ENCODE data around the gene MARVELD3. TPM values are rescaled to one million over a fixed set of nuclear protein-coding genes. Genes with fewer than 3 reads are reported as not detected.
A peak's percentile ranks its signal among the peaks of the same experiment; 100 is the strongest.

The MARVELD3 gene
- total and polyA plus RNA-seq, 8 donors = 9.7 to 16.0 (median 12.8) TPM

DNA sequence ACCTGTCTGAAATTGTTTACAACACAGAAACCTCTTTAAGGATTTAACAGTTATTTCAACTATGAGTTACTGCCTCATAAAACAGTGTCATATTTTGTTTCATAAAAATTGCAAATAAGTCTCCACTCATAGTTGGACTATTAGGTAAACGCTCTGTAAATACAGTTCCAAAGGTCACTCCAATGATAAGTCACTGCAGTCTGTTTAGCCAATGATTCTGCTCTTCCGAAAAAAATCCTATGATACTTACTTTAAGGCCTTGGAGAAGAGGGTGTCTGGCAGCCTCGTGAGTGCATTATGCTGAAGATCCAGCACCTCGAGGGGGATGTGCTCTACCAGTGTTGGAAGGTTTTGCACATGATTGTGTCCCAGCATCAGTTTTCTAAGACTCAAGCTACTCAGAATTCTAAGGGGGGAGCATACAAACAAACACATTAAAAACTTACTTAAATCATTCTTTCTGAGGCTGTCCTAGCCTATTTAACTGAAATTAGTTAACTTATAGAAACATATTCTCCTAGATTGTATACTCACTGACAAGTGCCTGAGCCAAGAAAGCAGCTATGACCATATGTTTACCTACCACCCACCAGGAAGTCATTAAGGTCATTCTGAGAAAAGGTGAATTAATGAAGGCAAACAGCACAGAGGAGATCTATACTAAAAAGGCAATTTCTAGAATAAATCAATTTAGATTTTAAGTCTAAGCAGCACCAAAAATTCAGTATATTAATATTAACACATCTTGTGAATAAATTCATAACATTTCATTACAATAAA is 41.1 kb downstream of the MARVELD3 start:
- FAIRE-seq = no peak
- intact Hi-C loops (cut with DNase I) = no loop called here
- Histone ChIP-seq H3K27me3 (no peaks in the 10 kb centered on the region), H3K4me1 (peaks cover 0 to 12% (median 4%) of the 10 kb centered on the region in 3 donors), H3K4me3 (no peak overlapping the region), H3K9me3 (no peaks in the 10 kb centered on the region), H3K27ac (peak overlapping the region in 2 of 4 donors; percentile 55), H3K36me3 (peaks cover 0 to 12% (median 0%) of the 10 kb centered on the region in 3 donors)
- ATAC-seq = peak; percentile 74 to 96 (median 92)
- TF ChIP-seq, protein P1, sequence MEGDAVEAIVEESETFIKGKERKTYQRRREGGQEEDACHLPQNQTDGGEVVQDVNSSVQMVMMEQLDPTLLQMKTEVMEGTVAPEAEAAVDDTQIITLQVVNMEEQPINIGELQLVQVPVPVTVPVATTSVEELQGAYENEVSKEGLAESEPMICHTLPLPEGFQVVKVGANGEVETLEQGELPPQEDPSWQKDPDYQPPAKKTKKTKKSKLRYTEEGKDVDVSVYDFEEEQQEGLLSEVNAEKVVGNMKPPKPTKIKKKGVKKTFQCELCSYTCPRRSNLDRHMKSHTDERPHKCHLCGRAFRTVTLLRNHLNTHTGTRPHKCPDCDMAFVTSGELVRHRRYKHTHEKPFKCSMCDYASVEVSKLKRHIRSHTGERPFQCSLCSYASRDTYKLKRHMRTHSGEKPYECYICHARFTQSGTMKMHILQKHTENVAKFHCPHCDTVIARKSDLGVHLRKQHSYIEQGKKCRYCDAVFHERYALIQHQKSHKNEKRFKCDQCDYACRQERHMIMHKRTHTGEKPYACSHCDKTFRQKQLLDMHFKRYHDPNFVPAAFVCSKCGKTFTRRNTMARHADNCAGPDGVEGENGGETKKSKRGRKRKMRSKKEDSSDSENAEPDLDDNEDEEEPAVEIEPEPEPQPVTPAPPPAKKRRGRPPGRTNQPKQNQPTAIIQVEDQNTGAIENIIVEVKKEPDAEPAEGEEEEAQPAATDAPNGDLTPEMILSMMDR (IDR thresholded peaks at IDR 0.05) = no peak
- no peak for DNase-seq
- WGBS, 2 donors = 15 to 20% methylated on average over 4 of the region's 4 CpGs

DNA sequence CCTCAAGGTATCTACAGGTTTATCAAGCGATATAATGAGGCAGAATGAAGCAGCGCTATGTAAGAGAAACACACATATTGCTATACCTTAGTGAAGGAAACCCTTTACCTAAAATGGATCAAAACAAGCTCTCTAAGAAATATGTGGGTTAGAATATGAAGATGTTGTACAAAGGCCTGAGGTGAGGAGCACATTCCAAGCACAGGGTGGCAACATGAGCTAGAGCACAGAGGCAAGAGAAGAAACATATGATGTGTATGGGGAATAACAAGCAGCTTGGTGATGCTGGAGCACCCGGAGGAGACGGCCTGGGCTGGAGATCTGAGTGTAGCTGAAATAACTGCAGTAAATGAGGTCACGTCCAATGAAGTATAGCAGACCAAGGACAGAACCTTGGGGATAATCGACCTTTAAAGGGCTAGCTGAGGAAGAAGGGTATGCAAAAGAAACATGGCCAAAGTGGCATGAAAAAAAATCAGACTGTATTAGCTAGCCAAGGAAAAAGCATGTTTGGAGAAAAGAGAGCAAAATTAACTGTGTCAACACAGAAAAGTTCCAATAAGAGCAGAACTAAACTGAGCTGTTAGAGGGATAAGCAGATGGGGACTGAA is 44.0 kb downstream of the MARVELD3 start:
- peaks cover 0 to 12% (median 4%) of the 10 kb centered on the region in 3 donors for H3K4me1 ChIP-seq
- FAIRE-seq = no peak
- H3K27ac ChIP-seq = no peak overlapping the region
- peaks cover 0 to 8% (median 0%) of the 10 kb centered on the region in 3 donors for H3K36me3 ChIP-seq
- ATAC-seq = no peak
- H3K9me3 ChIP-seq = no peaks in the 10 kb centered on the region
- DNase-seq = no peak
- TF ChIP-seq, protein P1 (IDR thresholded peaks at IDR 0.05) = no peak
- WGBS, 2 donors = 81 to 82% methylated on average over 6 of the region's 6 CpGs
- H3K27me3 ChIP-seq = no peaks in the 10 kb centered on the region
- intact Hi-C loops (cut with DNase I) = no loop called here
- H3K4me3 ChIP-seq = no peak overlapping the region

DNA sequence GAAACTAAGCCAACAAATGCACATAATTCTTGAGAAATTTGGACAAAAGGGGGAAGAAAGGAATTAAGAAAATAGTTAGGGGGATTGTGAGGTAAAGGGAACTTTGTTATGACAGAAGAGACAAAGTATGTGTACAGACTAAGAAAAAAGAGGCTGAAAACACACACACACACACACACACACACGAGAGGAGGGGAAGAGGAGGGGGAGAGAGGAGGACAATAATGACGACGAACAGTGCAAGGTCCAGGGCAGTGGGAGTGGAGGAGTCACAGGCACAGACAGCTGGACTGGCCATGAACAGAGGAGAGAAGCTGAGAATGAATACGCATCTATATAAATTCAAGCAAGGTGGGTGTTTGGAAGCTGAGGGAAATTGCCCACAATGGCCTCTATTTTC is 44.6 kb downstream of the MARVELD3 start:
- intact Hi-C loops (cut with DNase I) = no loop called here
- DNase-seq = no peak
- no peaks in the 10 kb centered on the region for H3K9me3 ChIP-seq
- H3K27ac ChIP-seq = no peak overlapping the region
- peaks cover 0 to 12% (median 4%) of the 10 kb centered on the region in 3 donors for H3K4me1 ChIP-seq
- no peak overlapping the region for H3K4me3 ChIP-seq
- 50 to 60% methylated on average over 4 of the region's 4 CpGs for WGBS, 2 donors
- no peak for ATAC-seq
- peaks cover 0 to 8% (median 0%) of the 10 kb centered on the region in 3 donors for H3K36me3 ChIP-seq
- TF ChIP-seq, protein P1 (IDR thresholded peaks at IDR 0.05) = no peak
- FAIRE-seq = no peak
- no peaks in the 10 kb centered on the region for H3K27me3 ChIP-seq

DNA sequence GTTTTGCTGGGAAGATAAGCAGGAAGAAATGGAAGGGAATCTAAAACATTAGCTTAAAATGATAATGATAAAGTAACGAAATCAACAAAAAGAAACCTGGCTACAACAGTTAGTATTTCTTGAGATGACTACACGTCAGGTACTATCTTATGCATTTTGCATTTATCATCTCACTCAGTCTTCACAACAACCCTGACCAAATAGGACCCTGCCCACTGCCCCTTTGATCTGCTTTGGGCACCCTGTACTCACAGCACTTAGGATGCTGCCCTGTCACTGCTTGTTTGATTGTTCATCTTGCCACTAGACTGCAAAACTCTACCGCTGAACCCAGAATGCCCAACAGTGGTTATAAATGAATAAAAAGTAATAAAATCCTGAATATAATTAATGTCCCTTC is 45.2 kb downstream of the MARVELD3 start:
- 92 to 94% methylated on average over 3 of the region's 3 CpGs for WGBS, 2 donors
- intact Hi-C loops (cut with DNase I) = no loop called here
- ATAC-seq (no peak), FAIRE-seq (no peak), DNase-seq (no peak)
- H3K27me3 ChIP-seq = no peaks in the 10 kb centered on the region
- H3K4me1 ChIP-seq = peaks cover 0 to 12% (median 4%) of the 10 kb centered on the region in 3 donors
- H3K4me3 ChIP-seq = no peak overlapping the region
- H3K27ac ChIP-seq = no peak overlapping the region
- peaks cover 0 to 8% (median 0%) of the 10 kb centered on the region in 3 donors for H3K36me3 ChIP-seq
- no peaks in the 10 kb centered on the region for H3K9me3 ChIP-seq
- TF ChIP-seq, protein P1 (IDR thresholded peaks at IDR 0.05) = no peak

DNA sequence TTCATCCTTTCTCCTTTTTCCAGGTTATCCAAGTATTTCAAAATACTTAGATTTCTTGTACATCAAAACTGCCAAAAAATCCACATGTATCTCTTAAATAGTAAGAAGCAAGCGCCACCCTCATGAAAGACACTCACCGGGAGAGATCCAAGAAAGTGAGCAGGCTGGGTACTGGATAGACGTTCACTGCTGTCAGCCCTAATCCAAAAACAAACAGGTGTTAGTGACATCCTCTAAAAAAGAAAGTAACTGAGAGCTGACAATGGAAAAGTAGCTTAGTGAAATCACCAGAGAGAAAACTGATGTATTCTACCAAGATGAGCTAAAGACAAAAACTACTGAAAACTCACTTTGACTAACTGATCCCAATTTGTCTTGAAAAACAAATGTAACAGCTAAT is 46.1 kb downstream of the MARVELD3 start:
- H3K4me3 ChIP-seq = no peak overlapping the region
- H3K36me3 ChIP-seq = peaks cover 0 to 8% (median 0%) of the 10 kb centered on the region in 3 donors
- FAIRE-seq = no peak
- WGBS, 2 donors = 73 to 87% methylated on average over 3 of the region's 3 CpGs
- ATAC-seq = no peak
- intact Hi-C loops (cut with DNase I) = no loop called here
- no peaks in the 10 kb centered on the region for H3K27me3 ChIP-seq
- TF ChIP-seq, protein P1 (IDR thresholded peaks at IDR 0.05) = no peak
- no peak overlapping the region for H3K27ac ChIP-seq
- no peak for DNase-seq
- no peaks in the 10 kb centered on the region for H3K9me3 ChIP-seq
- peaks cover 0 to 5% (median 4%) of the 10 kb centered on the region in 3 donors for H3K4me1 ChIP-seq
